Ramos (cell line): ENCODE results near the gene PNMA8B.

ENCODE experiments used
- in situ Hi-C: fragments of 300-500 bp; cut with MboI; formaldehyde crosslinking; loops from one replicate; pipeline ENCODE4 v1.14.3; 2022; ENCODE audit warnings: low sequenced_read_pairs; ENCODE audit not compliant: unreplicated experiment

PNMA8B gene

GRCh38 chr19:46488551-46488950 is 7.1 kb downstream of the PNMA8B start:
- in situ Hi-C loops, result loop anchor here (5.0 to 10.0 kb wide), 2 partner anchors 86 to 204 kb away; no protein-coding TSS in a partner anchor

- in situ Hi-C loops, result loop anchor here (5.0 to 10.0 kb wide), 2 partner anchors 86 to 203 kb away; no protein-coding TSS in a partner anchor
These were observed 7.7 kb downstream of the PNMA8B start for GRCh38 chr19:46487802-46488445.

- in situ Hi-C loops, result loop anchor here (5.0 to 10.0 kb wide), 2 partner anchors 85 to 202 kb away; no protein-coding TSS in a partner anchor
These were observed 8.4 kb downstream of the PNMA8B start for GRCh38 chr19:46487178-46487801.

GRCh38 chr19:46486358-46486757 is 9.3 kb downstream of the PNMA8B start:
- in situ Hi-C loops, result loop anchor here (5.0 to 10.0 kb wide), 2 partner anchors 84 to 202 kb away; no protein-coding TSS in a partner anchor

- in situ Hi-C loops, result loop anchor here (5.0 to 10.0 kb wide), 2 partner anchors 82 to 200 kb away; no protein-coding TSS in a partner anchor
These were observed 11.0 kb downstream of the PNMA8B start for GRCh38 chr19:46484656-46485055.

DNA sequence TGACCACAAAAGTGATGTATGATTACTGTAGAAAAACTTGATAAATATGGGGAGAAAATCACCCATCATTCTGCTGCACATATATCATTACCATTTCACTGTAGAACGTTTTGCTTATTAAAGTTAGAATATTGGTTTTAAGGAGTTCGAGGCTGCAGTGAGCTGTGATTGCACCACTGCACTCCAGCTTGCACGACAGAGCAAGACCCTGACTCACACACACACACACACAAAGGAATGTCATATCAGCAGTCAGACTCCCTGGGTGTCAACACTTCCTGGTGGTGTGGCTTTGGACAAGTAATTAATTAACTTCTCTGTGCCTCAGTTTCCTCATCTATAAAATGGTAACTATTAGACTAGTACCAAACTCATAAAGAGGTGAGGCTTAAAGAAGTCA is 13.0 kb downstream of the PNMA8B start:
- in situ Hi-C loops, result loop anchor here (10.0 kb wide), 1 partner anchor 198 kb away; no protein-coding TSS in a partner anchor

- in situ Hi-C loops, result loop anchor here (10.0 kb wide), 1 partner anchor 197 kb away; no protein-coding TSS in a partner anchor
These were observed 13.7 kb downstream of the PNMA8B start for GRCh38 chr19:46481947-46482346.

- in situ Hi-C loops, result loop anchor here (10.0 kb wide), 1 partner anchor 197 kb away; no protein-coding TSS in a partner anchor
These were observed 14.3 kb downstream of the PNMA8B start for GRCh38 chr19:46481223-46481848.

- in situ Hi-C loops, result loop anchor here (10.0 kb wide), 1 partner anchor 196 kb away; no protein-coding TSS in a partner anchor
These were observed 15.3 kb downstream of the PNMA8B start for GRCh38 chr19:46480415-46480814.

GRCh38 chr19:46478356-46478986 is 17.2 kb downstream of the PNMA8B start:
- in situ Hi-C loops, result no loop called here

- in situ Hi-C loops, result no loop called here
These were observed 19.7 kb downstream of the PNMA8B start for GRCh38 chr19:46475986-46476385.

GRCh38 chr19:46474211-46474610 is 21.5 kb downstream of the PNMA8B start:
- in situ Hi-C loops, result no loop called here

DNA sequence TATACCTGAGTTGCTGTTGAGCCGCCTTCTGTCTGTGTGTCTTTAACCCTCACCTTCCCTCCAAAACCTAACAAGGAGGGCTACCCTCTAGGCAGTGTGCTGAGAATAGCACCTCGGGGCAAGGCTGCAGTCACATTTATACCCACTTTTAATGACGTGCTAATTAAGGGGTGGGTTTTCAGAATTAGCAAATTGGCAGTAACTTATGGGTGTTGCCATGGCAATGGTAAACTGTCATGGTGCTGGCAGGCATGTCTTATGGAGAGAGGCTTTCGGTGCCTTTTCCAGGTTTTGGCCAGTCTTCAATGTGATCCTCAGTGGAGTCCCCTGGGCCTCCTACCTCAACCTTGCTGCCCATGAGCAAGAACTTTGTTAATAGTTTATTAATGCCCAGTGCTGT is 23.1 kb downstream of the PNMA8B start:
- in situ Hi-C loops, result no loop called here

DNA sequence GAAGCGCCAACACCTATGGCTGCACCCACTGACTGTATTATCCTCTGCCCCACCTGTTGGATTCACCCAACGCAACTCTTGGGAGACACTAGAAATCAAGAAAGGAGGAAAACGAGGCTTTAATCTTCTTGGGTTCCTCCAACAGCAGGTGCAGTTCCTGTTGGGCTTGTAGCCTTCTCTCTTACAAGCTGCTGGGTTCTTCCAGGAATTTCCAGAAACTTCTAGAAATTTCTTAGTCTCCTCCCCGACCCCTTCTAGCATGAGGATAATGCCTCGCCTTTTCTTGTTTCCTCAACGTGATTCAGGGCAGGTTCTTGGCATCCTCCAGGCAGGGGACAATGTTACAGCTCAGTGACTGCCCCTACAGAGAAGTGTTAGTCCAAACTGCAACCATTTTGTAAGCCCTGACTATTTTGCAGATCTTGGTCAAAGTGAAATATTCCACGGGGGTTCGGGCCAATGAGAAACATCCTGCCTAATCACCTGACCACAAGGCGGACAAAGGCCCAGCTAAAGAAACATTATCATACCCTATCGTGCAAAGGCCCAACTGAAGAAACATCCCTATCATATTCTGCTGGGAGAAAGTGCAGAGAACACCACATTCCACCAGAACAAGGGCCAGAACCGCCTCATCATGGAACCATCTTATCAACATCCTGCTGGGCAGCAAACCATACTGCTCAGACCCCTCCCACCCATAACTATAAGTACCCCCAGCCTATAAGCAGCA is 23.7 kb downstream of the PNMA8B start:
- in situ Hi-C loops, result no loop called here

GRCh38 chr19:46471116-46471733 is 24.4 kb downstream of the PNMA8B start, which contains the start of gene PNMA8A:
TSS of gene PNMA8A (minus strand) at chr19:46471563. CDS start at chr19:46471035, 528 bp downstream.
- in situ Hi-C loops, result no loop called here

DNA sequence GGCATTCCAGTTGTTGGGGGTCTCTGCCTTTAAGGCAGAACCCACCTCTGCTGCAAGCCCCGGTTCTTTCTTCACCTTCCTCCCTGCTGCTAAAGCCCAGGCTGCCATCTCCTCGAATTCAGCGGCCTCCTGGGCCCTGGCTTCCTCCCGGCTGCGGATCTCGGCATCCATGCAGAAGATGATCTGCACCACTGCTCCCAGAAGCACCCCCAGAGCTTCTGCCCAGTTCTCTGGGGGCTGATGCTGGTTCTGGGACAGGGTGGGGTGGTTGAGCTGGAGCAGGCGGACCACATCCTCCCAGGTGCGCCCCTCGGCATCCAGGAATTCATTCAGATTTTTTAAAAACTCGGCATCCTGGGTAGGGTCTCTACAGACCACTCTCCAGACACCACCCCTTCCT is 25.3 kb downstream of the PNMA8B start:
- in situ Hi-C loops, result no loop called here

- in situ Hi-C loops, result no loop called here
These were observed 26.0 kb downstream of the PNMA8B start for GRCh38 chr19:46469541-46470185.

- in situ Hi-C loops, result no loop called here
These were observed 29.0 kb downstream of the PNMA8B start for GRCh38 chr19:46466536-46467196.
